Sigmoid colon (tissue), 4 donors: ENCODE results near the gene RNF182.

ENCODE experiments used
- EP300 ChIP-seq, 4 donors: sonication (generic); formaldehyde crosslinking; IDR thresholded peaks; one replicate each; pipeline ENCODE4 v1.6.1; 2017; ENCODE audit warnings: antibody characterized with exemption in 4 of 4
- POLR2A ChIP-seq, 2 donors: fragments of 450-650 bp; IDR thresholded peaks; one replicate each; pipeline ENCODE4 v1.6.1; 2016; ENCODE audit warnings: antibody characterized with exemption in 2 of 2, mild to moderate bottlenecking in 2 of 2, moderate library complexity in 2 of 2
- POLR2AphosphoS5 ChIP-seq, 4 donors: sonication (generic); formaldehyde crosslinking; IDR thresholded peaks; one replicate each; pipeline ENCODE4 v1.6.1; 2017; ENCODE audit warnings: antibody characterized with exemption in 4 of 4
- TF ChIP-seq, protein P1 (sequence below), 4 experiments: fragments of 450-650 bp in 3 of 4; fragments of 200-600 bp in 1 of 4; IDR thresholded peaks; one replicate each; pipeline ENCODE4 v1.5.1; 2016 to 2019; ENCODE audit warnings: antibody characterized with exemption in 4 of 4, mild to moderate bottlenecking in 3 of 4, moderate library complexity in 2 of 4

DNA sequence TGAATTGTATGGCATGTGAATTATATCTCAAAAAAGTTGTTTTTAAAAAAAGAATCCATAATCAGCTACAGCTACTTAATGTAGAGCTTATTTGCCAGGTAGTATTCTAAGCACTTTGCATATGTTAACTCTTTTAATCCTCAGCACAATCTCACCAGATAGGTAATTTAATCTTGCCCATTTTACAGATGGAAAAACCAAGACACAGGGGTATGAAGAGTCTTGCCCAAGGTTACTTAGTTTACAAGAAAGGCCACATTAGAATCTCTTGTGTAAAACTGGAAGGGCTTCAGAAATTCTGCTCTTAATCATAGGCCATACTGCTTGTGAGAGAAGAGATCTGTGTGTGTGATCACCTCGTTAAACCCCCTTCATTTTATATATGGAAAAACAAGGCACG is 13.4 kb upstream of the RNF182 start:
- TF ChIP-seq, protein P1, sequence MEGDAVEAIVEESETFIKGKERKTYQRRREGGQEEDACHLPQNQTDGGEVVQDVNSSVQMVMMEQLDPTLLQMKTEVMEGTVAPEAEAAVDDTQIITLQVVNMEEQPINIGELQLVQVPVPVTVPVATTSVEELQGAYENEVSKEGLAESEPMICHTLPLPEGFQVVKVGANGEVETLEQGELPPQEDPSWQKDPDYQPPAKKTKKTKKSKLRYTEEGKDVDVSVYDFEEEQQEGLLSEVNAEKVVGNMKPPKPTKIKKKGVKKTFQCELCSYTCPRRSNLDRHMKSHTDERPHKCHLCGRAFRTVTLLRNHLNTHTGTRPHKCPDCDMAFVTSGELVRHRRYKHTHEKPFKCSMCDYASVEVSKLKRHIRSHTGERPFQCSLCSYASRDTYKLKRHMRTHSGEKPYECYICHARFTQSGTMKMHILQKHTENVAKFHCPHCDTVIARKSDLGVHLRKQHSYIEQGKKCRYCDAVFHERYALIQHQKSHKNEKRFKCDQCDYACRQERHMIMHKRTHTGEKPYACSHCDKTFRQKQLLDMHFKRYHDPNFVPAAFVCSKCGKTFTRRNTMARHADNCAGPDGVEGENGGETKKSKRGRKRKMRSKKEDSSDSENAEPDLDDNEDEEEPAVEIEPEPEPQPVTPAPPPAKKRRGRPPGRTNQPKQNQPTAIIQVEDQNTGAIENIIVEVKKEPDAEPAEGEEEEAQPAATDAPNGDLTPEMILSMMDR (IDR thresholded peaks at IDR 0.05), result no peak
- TF ChIP-seq POLR2AphosphoS5 (IDR thresholded peaks at IDR 0.05), result no peak
- TF ChIP-seq EP300 (IDR thresholded peaks at IDR 0.05), result no peak
- no peak for TF ChIP-seq POLR2A (IDR thresholded peaks at IDR 0.05)
